Measurements from ENCODE around the gene MARCKSL1. TPM values are rescaled to one million over a fixed set of nuclear protein-coding genes. Genes with fewer than 3 reads are reported as not detected.

Gene MARCKSL1
- total and polyA plus RNA-seq, 7 donors = 4.1 to 158 (median 9.7) TPM

DNA sequence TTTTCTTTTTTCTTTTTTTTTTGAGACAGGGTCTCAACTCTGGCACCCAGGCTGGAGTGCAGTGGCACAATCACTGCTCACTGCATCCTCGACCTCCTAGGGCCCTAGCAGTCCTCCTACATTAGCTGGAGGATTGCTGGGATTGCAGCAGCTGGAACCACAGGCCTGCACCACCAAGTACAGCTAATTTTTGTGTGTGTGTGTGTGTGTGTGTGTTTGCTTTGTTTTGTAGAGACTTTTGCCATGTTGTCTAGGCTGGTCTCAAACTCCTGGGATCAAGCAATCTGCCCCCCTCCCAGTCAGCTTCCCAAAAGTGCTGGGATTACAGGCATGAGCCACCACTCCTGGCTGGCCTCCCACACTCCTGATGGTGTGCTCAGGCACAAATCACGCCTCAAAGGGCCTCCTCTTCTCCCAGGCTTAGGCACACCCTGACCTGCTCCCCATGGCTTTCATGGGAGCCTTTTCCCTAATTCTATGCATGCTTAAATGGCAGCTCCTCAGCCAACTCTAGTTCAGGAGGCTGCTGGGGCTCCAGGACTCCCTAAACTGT is 16.9 kb upstream of the MARCKSL1 start:
- Histone ChIP-seq H3K27me3 (no peaks in the 10 kb centered on the region), H3K9me3 (no peaks in the 10 kb centered on the region), H3K36me3 (no peaks in the 10 kb centered on the region), H3K4me3 (no peak overlapping the region), H3K4me1 (peaks cover 0 to 26% (median 19%) of the 10 kb centered on the region in 4 donors), H3K27ac (peak overlapping the region; percentile 35 to 93 (median 86))
- WGBS, 2 donors = 77 to 84% methylated on average over 2 of the region's 2 CpGs
- no peak for TF ChIP-seq EP300 (IDR thresholded peaks at IDR 0.05)
- TF ChIP-seq CTCF (IDR thresholded peaks at IDR 0.05) = no peak
- TF ChIP-seq POLR2A (IDR thresholded peaks at IDR 0.05) = no peak
- no peak for TF ChIP-seq POLR2AphosphoS5 (IDR thresholded peaks at IDR 0.05)
- DNase-seq = no peak
- intact Hi-C loops (cut with DNase I) = loop anchor here (5.0 kb wide), 2 partner anchors 39 to 131 kb away; partner anchors contain the start of genes BSDC1, EIF3I and TMEM234

DNA sequence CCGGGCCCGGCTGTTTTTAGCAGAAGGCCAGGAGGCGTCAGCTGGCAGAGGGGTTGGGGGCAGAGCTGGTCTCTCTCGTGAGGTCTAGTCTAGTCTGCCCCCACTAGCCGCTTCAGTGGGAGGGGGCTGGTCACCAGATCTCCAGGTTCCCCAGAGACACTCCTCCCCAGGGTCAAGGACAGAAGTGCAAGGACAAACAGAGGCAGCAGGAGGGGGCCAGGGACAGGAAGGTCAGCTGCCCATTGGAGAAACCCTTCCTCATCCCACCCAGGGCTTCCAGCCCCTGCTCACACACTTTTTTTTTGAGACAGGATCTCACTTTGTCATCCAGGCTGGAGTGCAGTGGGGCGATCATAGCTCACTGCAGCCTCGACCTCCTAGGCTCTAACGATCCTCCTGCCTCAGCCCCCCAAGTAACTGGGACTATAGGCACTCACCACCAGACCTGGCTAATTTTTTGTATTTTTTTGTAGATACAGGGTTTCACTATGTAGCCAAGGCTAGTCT is 16.3 kb upstream of the MARCKSL1 start:
- H3K27me3 ChIP-seq = no peaks in the 10 kb centered on the region
- H3K4me3 ChIP-seq = peak overlapping the region; percentile 62 to 88 (median 74)
- no peaks in the 10 kb centered on the region for H3K9me3 ChIP-seq
- H3K36me3 ChIP-seq = no peaks in the 10 kb centered on the region
- H3K27ac ChIP-seq = peak overlapping the region; percentile 84 to 93 (median 90)
- no peak for DNase-seq
- 47 to 54% methylated on average over 8 of the region's 8 CpGs for WGBS, 2 donors
- intact Hi-C loops (cut with DNase I) = loop anchor here (5.0 kb wide), 2 partner anchors 40 to 130 kb away; partner anchors contain the start of genes BSDC1, EIF3I and TMEM234
- no peak for TF ChIP-seq EP300 (IDR thresholded peaks at IDR 0.05)
- TF ChIP-seq POLR2A (IDR thresholded peaks at IDR 0.05) = no peak
- no peak for TF ChIP-seq CTCF (IDR thresholded peaks at IDR 0.05)
- no peak for TF ChIP-seq POLR2AphosphoS5 (IDR thresholded peaks at IDR 0.05)
- peaks cover 0 to 26% (median 19%) of the 10 kb centered on the region in 4 donors for H3K4me1 ChIP-seq

DNA sequence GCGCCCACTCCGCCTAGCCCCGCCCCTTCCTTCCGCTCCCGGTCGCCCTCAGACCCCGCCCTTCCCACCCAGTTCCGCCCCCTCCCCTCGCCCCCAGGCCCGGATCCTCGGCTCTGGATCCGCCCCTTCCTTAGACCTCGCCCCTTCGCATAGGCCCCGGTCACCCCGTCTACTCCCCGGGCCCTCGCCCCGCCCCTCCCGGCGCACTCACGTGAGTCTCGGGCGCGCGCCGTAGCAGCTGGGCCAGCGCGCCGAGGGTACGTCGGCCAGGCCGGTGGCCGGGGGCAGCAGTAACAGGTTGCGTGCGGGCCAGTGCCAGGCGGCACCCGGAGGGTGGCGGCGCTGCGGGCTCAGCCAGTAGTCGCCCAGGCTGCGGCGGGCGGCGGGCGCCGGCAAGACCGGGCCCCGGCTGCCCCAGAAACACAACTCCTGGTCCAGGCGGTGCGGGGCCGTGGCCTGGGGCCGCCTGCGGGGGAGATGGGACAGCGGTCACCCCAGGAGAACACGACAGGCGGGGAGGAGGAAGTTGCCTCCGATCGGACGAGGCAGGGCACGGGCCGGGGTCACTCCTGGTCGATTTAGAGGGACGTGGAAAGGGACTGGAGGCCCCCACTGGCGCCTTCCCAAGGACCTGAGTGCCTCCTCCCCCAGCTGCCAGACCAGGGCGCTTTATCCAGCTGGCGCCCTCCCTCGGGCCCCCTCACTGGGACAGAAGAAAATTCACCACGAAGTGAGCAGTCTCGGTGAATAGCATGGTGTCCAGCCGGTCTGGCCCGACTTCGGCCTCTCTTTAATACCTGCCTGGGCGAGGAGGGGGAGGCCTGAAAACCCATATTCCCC is 15.6 kb upstream of the MARCKSL1 start:
- Histone ChIP-seq H3K9me3 (no peaks in the 10 kb centered on the region), H3K4me3 (peak overlapping the region; percentile 62 to 88 (median 74)), H3K27me3 (no peaks in the 10 kb centered on the region), H3K4me1 (peaks cover 0 to 26% (median 19%) of the 10 kb centered on the region in 4 donors), H3K36me3 (no peaks in the 10 kb centered on the region), H3K27ac (peak overlapping the region; percentile 84 to 93 (median 90))
- peak; percentile 98 for DNase-seq
- peak; percentile 90 to 96 (median 96) for TF ChIP-seq POLR2AphosphoS5 (IDR thresholded peaks at IDR 0.05)
- peak; percentile 50 to 53 for TF ChIP-seq POLR2A (IDR thresholded peaks at IDR 0.05)
- no peak for TF ChIP-seq EP300 (IDR thresholded peaks at IDR 0.05)
- TF ChIP-seq CTCF (IDR thresholded peaks at IDR 0.05) = no peak
- WGBS, 2 donors = 1 to 3% methylated on average over 75 of the region's 75 CpGs
- intact Hi-C loops (cut with DNase I) = loop anchor here (2.0 to 5.0 kb wide), 3 partner anchors 17 to 129 kb away; partner anchors contain the start of genes BSDC1, EIF3I and TMEM234

DNA sequence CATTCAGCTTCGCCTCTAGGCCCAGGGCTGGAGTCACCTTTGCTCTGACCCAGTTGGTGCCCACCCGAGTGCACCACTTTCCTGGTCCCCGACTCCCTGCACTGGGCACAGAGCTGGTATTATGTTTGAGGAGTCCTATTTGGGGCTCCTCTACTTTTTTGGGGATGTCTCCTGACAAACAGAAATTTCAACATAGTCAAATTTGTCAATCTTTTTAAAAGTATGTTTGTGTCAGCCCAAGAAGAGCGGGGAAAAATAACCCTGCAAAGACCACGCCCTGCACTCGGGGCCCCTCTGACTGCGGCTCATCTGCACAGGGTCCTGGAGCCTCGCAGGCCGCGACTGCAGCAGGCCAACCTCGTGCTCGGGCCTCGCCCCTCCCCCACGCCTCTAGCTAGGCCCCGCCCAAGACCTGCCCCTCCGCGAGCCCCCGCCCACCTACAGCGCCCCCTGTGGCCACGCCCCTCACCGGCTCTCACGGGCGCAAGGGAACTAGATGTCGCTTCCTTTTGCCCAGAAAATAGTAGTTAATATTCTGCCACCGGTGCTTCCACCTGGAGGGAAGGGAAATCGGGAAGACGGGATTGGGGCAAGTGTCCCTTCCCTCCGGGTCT is 14.9 kb upstream of the MARCKSL1 start:
- WGBS, 2 donors = 22% methylated on average over 28 of the region's 28 CpGs
- DNase-seq = peak; percentile 89
- peak overlapping the region; percentile 84 to 93 (median 90) for H3K27ac ChIP-seq

More for the DNA sequence above, 14.9 kb upstream of the MARCKSL1 start:
- intact Hi-C loops (cut with DNase I) = loop anchor here (2.0 to 5.0 kb wide), 3 partner anchors 16 to 129 kb away; partner anchors contain the start of genes BSDC1, EIF3I and TMEM234
- peak in 1 of 4 donors; percentile 11 for TF ChIP-seq POLR2AphosphoS5 (IDR thresholded peaks at IDR 0.05)
- no peak for TF ChIP-seq POLR2A (IDR thresholded peaks at IDR 0.05)
- peak; percentile 4 to 69 (median 48) for TF ChIP-seq CTCF (IDR thresholded peaks at IDR 0.05)
- TF ChIP-seq EP300 (IDR thresholded peaks at IDR 0.05) = no peak
- Histone ChIP-seq H3K27me3 (no peaks in the 10 kb centered on the region), H3K36me3 (no peaks in the 10 kb centered on the region), H3K9me3 (no peaks in the 10 kb centered on the region), H3K4me3 (peak overlapping the region; percentile 62 to 88 (median 74)), H3K4me1 (peaks cover 0 to 26% (median 19%) of the 10 kb centered on the region in 4 donors)
